RKO (cell line): Measurements from ENCODE around the gene ITGAE.
"Not testable (repeated sequence)": the region's sequence is repeated elsewhere in the genome, so short reads cannot be mapped to it uniquely, and the experiment has no call there.

Source experiments
- DNase-seq: peaks from one replicate; pipeline ENCODE4 v3.0.0-alpha.2; 2016; ENCODE audit warnings: low spot score

The ITGAE gene, protein sequence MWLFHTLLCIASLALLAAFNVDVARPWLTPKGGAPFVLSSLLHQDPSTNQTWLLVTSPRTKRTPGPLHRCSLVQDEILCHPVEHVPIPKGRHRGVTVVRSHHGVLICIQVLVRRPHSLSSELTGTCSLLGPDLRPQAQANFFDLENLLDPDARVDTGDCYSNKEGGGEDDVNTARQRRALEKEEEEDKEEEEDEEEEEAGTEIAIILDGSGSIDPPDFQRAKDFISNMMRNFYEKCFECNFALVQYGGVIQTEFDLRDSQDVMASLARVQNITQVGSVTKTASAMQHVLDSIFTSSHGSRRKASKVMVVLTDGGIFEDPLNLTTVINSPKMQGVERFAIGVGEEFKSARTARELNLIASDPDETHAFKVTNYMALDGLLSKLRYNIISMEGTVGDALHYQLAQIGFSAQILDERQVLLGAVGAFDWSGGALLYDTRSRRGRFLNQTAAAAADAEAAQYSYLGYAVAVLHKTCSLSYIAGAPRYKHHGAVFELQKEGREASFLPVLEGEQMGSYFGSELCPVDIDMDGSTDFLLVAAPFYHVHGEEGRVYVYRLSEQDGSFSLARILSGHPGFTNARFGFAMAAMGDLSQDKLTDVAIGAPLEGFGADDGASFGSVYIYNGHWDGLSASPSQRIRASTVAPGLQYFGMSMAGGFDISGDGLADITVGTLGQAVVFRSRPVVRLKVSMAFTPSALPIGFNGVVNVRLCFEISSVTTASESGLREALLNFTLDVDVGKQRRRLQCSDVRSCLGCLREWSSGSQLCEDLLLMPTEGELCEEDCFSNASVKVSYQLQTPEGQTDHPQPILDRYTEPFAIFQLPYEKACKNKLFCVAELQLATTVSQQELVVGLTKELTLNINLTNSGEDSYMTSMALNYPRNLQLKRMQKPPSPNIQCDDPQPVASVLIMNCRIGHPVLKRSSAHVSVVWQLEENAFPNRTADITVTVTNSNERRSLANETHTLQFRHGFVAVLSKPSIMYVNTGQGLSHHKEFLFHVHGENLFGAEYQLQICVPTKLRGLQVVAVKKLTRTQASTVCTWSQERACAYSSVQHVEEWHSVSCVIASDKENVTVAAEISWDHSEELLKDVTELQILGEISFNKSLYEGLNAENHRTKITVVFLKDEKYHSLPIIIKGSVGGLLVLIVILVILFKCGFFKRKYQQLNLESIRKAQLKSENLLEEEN

DNA sequence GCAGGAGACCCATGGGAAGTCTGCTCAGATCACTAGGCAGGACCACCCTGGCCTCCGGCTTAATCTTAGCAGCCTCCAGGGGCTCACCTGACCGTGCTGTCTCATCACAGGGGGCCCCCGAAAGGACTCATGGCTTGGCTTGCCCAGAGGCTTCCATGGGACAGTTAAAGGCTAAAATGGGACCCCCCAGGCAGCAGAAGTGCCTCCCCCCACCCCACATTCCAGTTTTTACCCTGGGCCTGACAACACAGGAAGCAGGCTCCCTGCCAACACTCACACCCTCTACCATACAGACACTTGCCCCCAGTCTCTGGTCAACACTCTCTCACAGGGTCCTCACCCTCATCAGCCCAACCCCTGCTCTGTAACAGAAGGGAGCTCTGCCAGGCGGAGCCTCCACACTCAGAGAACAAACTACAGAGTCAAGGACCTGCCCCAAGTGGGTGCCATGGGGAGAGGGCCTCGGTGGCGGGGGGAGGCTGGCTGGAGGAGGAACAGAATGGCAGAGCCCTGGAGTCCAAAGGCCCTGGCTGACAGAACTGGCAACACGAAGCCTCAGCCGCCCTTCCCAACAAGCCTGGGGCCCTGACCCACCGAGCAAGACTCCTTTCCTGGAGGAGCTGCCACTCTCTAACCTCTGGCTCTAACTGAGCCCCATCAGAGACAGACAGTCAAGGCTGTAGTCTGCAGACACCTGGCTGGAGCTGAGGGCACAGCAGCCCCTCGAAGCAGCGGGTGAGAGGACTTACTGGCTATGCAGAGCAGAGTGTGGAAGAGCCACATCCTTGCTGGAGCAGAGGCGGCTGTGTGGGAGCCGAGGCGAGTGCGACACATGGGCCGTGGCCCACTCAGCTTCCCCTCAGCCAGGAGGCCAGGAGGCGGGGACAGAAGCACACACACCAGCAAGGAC is at the start of gene ITGAE:
TSS of gene ITGAE (minus strand) at position 827 of the 910 bp plus-strand sequence. CDS start at position 783, 44 bp downstream.
- DNase-seq: no peak

DNA sequence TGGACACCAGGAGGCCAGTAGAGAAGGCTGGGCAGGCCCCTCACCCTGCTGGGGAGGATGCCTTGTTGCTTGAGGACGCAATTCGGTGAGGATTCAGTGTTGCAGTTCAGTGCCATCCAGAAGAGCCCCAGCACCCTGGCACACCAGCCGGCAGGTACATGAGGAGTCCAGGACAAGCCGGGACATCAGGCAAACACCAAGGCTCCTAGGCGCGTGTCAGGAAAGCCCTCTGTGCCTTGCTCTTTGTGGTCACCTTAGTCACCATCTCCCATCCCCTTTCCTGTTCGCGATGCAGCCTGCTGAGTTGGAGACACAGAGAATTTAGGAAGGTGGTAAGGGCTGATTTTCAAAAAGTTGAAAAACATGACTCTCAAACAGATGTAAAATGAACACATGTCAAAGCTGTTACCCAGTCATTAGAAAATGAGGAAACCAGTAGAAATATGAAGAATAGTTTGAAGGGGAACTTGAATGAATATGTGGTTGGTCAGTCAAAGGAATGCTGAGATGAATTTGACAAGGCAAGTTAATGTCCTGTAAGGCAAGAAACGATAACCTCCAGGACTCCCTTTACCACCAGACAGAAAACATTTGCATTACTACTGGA is 47.3 kb upstream of the ITGAE start:
- no peak for DNase-seq

- no peak for DNase-seq
Measured at GRCh38 chr17:3847165-3847670, 46.2 kb upstream of the ITGAE start.

DNA sequence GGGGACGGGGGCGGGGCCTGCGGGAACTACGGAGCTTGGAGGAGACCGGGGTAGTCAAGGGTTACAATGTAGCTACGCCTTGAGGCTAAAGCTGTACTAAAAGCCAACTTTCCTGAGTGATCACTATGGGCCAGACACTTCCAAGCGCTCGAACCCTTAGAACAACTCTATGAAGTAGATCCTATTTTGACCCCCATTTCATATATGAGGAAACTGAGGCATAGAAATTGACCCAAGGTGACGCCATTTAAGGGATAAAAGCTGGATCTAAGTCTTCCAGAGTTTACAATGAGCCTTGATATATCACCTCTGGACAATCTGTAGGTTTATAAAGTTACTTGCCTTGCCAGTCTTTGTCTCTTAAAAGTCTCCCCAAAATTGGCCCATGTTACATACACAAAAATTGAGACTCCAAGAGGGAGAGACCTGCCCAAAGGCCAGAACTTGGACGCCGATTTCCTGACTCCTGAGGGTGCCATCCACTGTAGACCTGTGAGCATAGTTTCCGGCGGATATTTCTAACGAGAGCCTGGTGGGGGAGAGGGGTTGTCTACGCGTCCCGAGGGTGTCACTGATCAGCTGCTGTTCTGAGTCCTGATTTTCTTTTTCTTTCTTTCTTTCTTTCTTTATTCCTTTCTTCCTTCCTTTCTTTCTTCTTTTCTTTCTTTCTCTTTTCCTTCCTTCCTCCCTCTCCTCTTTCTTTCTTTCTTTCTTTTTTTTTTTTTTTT is 45.6 kb upstream of the ITGAE start:
- no peak for DNase-seq

DNA sequence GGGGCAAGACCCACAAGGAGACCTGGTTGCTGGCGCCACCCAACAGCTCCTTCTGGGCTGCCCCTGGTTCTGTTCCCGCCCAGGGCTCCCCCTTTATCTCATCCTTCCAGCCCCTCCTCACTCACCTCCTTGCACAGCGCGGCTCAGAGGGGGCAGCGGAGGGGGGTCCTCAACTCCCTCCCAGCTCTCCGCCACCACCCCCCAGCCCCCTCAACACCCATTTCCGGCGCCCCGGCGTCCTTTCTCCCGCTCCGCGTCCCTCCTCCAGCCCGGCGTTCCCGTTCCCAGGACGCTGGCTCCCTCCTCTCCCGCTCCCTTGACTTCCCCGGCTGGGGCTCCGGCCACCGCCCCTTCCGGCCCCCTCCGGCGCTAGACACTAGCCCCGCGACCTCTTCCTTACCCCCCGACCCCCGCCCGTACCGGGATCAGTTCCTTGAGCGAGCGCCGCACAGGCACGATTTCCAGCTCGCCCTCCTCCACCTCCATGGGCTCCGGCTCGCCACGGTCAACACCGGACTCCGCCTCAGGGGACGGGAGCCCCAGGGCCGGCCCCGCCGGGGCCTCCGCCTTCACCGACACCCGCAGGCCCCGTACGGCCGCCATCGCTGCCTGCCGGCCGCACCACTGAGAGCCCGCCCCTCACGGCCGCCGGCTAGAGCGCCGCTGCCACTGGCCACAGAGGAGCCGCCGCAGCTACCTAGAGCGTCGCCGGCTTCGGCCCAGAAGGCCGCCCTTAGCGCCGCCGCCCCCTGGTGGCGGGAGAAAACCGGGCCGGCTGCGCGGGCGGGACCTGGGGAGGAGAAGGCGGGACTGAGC is 44.8 kb upstream of the ITGAE start, which contains the start of gene NCBP3:
TSS of gene NCBP3 (minus strand) at position 626 of the 816 bp plus-strand sequence. CDS start at position 603, 23 bp downstream.
- DNase-seq: peak; percentile 90

DNA sequence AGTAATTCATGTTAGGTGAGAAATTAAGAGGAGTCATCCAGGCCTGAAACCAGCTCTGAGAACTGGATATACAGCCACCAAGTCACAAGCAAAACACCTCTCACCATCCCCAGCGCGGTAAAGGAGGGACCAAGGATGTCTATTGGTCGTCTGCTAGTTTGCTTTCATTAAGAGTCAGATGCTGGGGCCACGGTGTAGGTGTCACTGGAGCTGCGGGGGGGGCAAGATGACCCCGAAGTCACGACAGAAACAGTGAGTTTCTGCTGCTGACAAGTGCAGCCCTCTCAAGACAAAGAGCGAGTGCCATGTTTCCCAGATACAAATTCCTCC is 44.3 kb upstream of the ITGAE start:
- DNase-seq: peak; percentile 55

- not testable (repeated sequence) for DNase-seq
Measured at GRCh38 chr17:3844556-3844955, 43.6 kb upstream of the ITGAE start.

DNA sequence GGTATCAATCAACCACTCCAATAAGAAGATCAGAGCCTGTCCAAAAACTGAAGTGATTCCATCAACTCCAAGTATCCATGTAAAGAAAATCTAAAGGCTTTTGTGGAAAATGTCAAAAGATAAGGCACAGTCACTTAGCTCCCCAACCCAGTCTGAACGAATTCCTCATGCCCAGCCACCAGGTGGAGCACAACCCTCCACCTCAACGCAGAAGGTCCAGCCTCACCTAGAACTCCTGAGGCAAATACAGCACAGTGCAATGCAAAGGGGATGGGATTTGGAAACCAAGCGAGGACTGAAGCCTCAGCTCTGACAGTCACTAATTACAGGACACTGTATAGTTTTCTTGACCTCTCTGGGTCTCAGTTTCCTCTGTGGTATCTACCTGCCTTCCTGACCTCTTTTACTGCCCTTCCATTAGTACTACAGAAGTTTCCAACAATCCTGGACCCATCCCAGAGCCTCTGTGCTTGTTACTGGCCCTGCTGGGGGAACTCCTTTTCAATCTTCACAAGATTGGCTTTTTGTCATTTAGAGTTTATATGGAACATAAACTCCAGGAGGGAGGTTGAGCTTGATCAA is 43.0 kb upstream of the ITGAE start:
- DNase-seq: peak; percentile 49

DNA sequence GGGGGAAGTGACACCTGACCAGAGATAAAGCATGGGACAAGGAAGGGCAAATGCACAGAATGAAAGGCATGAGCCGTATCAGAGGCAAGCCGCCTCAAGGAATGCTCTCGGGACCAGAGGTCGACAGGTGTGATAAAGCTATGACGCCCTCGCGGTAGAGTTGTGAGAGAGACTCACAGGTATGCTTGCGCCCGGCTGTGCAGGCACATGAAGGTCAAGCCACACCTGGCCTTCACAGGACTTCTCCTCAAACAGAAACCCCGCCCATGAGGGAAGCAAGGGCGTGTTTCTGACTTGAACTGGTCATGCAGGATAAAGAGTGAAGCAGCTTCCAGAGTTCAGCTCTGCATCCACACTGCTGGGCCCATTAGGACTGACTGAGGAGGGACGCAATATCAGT is 37.2 kb upstream of the ITGAE start:
- no peak for DNase-seq

DNA sequence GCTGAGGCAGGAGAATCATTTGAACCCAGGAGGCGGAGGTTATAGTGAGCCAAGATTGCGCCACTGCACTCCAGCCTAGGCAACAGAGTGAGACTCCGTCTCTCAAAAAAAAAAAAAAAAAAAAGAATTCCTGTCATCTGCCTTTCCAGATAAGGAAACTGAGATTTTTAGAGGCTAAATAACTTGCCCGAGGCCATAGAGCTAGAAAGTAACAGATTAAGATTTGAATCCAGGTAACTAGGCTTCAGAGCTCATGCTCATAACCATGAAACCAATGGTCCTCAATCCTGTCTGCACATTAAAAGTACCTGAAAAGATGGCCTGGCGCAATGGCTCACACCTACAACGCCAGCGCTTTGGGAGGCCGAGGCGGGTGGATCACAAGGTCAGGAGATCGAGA is 35.6 kb upstream of the ITGAE start:
- DNase-seq: no peak

- DNase-seq: no peak
Measured at GRCh38 chr17:3835410-3836229, 34.6 kb upstream of the ITGAE start.

- no peak for DNase-seq
Measured at GRCh38 chr17:3834811-3835210, 33.8 kb upstream of the ITGAE start.

- DNase-seq: no peak
Measured at GRCh38 chr17:3828852-3829232, 27.9 kb upstream of the ITGAE start.

DNA sequence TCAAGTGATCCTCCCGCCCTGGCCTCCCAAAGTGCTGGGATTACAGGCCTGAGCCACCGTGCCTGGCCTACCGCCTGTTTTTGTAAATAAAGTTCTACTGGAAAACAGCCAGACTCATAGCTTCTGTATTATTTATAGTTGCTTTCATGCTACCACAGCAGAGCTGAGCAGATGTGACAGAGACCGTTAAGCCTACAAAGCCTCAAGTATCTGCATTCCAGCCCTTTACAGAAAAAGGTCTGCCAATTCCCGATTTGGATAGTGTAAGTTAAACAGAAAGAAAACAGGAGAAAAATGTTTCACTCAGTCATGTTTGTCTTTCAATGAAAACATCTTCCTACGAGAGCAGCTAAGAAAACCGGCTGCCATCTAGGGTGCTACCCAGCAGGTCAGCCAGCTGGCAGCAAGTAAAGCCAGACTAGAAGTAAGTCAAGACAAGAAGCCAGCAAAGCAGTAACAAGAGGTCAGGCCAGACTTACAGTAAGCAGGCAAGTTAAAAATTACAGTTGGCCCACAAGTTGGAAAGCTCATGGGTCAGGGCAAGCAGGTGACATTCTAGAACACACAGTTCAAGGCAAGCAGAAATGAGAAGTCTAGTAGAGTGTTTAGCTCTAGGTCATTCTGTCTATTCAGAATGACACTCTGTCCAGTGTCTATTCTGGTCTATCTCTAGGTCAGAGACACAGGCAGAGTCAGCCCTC is 27.3 kb upstream of the ITGAE start:
- DNase-seq: no peak

DNA sequence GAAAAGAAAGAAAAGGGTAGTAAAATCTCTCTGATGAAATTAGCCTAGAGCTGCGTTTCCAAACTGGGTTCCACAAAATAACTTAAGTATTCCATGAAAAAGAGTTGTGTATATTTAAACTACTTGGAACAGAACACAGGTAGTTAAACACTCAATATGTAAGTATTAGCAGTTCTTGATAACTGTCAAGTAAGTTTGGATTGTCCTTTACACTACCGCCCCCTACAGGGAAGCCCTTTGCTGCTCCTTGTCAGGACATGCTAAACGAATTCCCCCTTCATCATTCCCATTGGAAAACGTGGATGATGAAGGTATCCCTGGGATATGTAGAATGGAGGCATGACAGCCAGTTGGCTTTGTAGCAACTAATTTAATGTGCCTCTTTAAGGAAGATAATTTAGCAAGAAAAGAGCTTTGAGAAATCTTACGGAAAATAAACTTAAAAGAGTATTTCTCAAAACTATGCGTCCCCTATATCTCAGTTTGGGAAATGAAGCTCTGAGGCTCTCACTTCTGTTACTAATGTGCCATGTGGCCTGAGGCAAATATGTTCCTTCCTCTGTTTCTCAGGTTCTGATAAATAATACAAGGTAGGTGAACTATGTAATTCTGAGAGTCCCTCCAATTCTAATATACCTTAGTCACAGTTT is 26.3 kb upstream of the ITGAE start:
- peak; percentile 50 for DNase-seq

DNA sequence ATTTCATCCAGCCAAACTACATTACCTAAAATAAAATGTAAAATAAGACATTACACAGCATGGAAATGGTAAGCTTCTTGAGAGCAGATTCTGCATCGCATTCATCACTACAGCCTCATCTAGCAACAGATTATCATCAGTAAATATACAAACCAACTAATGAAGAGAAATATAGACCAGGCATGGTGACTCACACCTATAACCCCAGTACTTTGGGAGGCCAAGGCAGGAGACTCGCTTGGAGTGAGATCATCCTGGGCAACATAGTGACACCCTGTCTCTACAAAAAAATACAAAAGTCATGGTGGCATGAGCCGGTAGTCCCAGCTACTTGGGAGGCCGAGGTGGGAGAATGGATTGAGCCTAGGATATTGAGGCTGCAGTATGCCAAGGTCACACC is 25.2 kb upstream of the ITGAE start:
- DNase-seq: peak; percentile 49

- no peak for DNase-seq
Measured at GRCh38 chr17:3821101-3821500, 20.1 kb upstream of the ITGAE start.
